HG03108 (cell line): ENCODE data around the gene IL10RA.

Experiments
- ATAC-seq: cut with Tn5 transposase; IDR thresholded peaks from one replicate; pipeline ENCODE4 v1.9.1; 2021; ENCODE audit warnings: moderate library complexity; ENCODE audit not compliant: unreplicated experiment

IL10RA gene

GRCh38 chr11:118005224-118006152 lies 19.3 kb downstream of the IL10RA start:
- ATAC-seq: no peak

- no peak for ATAC-seq
Observed at GRCh38 chr11:118006153-118006534, 19.9 kb downstream of the IL10RA start.

- ATAC-seq: no peak
Observed at GRCh38 chr11:118007040-118007439, 20.8 kb downstream of the IL10RA start.

- peak; percentile 37 for ATAC-seq
Observed at GRCh38 chr11:118007563-118008270, 21.5 kb downstream of the IL10RA start.

GRCh38 chr11:118008271-118008911 lies 22.2 kb downstream of the IL10RA start:
- ATAC-seq: no peak

GRCh38 chr11:118009864-118010737 lies 23.9 kb downstream of the IL10RA start:
- ATAC-seq: no peak

- peak; percentile 71 for ATAC-seq
Observed at GRCh38 chr11:118010738-118011461, 24.7 kb downstream of the IL10RA start.

GRCh38 chr11:118012083-118012669 lies 26.0 kb downstream of the IL10RA start:
- ATAC-seq: no peak

GRCh38 chr11:118014022-118014421 lies 27.8 kb downstream of the IL10RA start:
- ATAC-seq: no peak

GRCh38 chr11:118015385-118015841 lies 29.2 kb downstream of the IL10RA start:
- no peak for ATAC-seq

- ATAC-seq: no peak
Observed at GRCh38 chr11:118016104-118016503, 29.9 kb downstream of the IL10RA start.

GRCh38 chr11:118017111-118017510 lies 30.9 kb downstream of the IL10RA start:
- no peak for ATAC-seq

- ATAC-seq: no peak
Observed at GRCh38 chr11:118017631-118018315, 31.6 kb downstream of the IL10RA start.

- no peak for ATAC-seq
Observed at GRCh38 chr11:118018401-118018800, 32.2 kb downstream of the IL10RA start.

GRCh38 chr11:118021146-118021545 lies 35.0 kb downstream of the IL10RA start:
- no peak for ATAC-seq

GRCh38 chr11:118027694-118028093 lies 41.5 kb downstream of the IL10RA start:
- ATAC-seq: no peak

GRCh38 chr11:118028626-118029025 lies 42.4 kb downstream of the IL10RA start:
- ATAC-seq: no peak

- ATAC-seq: no peak
Observed at GRCh38 chr11:118033443-118033842, 47.2 kb downstream of the IL10RA start.

- no peak for ATAC-seq
Observed at GRCh38 chr11:118042141-118042540, 55.9 kb downstream of the IL10RA start.
